DND-41 (cell line): ENCODE measurements around the gene DNM3.

Experiments used
- CTCF ChIP-seq: IDR thresholded peaks from 2 replicates; pipeline ENCODE4 v1.5.1; 2012; ENCODE audit warnings: borderline replicate concordance, low read length, moderate library complexity, mild to moderate bottlenecking; ENCODE audit not compliant: poor library complexity, severe bottlenecking; ENCODE audit errors: extremely low read depth
- EZH2 ChIP-seq: IDR thresholded peaks from 3 replicates; pipeline ENCODE4 v1.6.1; 2012; ENCODE audit warnings: borderline replicate concordance, low read depth, mild to moderate bottlenecking, moderate library complexity, low read length, inconsistent platforms; ENCODE audit not compliant: severe bottlenecking

- TF ChIP-seq CTCF (no peak), EZH2 (no peak)
Measured at GRCh38 chr1:172451002-172451443, 609.7 kb downstream of the DNM3 start.
